Airway epithelial cell (primary cell): ENCODE measurements around the gene SIGLEC15. TPM values are rescaled to one million over a fixed set of nuclear protein-coding genes. Genes with fewer than 3 reads are reported as not detected.

ENCODE experiments used
- total RNA-seq: library from RNA; depleted of rRNA; stranded (reverse); fragments of >200 nt; gene quantifications from 2 replicates; pipeline ENCODE4 v1.2.3, GENCODE V29; 2015

Gene SIGLEC15, protein sequence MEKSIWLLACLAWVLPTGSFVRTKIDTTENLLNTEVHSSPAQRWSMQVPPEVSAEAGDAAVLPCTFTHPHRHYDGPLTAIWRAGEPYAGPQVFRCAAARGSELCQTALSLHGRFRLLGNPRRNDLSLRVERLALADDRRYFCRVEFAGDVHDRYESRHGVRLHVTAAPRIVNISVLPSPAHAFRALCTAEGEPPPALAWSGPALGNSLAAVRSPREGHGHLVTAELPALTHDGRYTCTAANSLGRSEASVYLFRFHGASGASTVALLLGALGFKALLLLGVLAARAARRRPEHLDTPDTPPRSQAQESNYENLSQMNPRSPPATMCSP
- 0.07 TPM in 1 of 2 replicates, not detected in the other for total RNA-seq

DNA sequence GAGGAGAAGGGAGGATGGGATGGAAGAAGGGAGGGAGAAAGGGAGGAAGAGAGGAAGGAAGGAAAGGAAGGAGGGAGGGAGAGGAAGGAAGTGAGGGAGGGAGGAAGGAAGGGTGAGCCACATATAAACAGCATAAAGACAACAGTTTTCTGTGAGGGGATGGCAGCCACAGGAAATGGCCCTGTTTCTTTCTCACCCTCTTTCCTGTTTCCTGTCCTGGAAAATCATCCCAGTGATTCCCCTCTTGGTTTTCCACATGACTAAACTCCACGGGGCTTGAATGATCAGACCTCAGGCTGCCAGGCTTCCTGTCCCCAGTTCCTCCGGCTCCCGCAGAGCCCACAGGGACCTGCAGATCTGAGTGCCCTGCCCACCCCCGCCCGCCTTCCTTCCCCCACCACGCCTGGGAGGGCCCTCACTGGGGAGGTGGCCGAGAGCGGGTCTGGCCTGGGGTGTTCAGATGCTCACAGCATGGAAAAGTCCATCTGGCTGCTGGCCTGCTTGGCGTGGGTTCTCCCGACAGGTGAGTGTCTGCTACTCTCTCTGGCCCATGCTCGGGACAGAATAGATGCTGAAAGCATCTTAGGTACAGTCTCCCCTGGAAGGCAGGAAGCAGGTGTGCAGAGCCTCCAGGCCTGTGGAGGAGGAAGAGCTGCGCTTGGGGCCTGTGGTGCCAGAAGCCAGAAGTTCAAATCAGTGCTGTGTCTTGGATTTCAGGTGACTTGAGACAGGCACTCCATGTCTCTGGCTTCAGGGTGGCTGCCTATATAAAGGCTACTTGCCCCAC, at the start of gene SIGLEC15:
SIGLEC15 (plus strand) TSS at position 418 of the 787 bp plus-strand sequence; CDS start at position 472, 54 bp downstream.

Other genes starting within 250 kb of the SIGLEC15 start
- gene SLC14A2, start 210.2 kb upstream of the SIGLEC15 start, total RNA-seq: not detected in 2 replicates
- not detected in 2 replicates for gene SLC14A1, start 101.5 kb upstream of the SIGLEC15 start, total RNA-seq
- 6.7 and 12.4 TPM in 2 replicates for gene EPG5, start 141.7 kb downstream of the SIGLEC15 start, total RNA-seq
- gene PSTPIP2, start 246.6 kb downstream of the SIGLEC15 start, total RNA-seq: 17.2 and 20.2 TPM in 2 replicates